Esophagus (tissue), 2 donors: ENCODE measurements around the gene GAL3ST3. TPM values are rescaled to one million over a fixed set of nuclear protein-coding genes. Genes with fewer than 3 reads are reported as not detected.
"Not testable (repeated sequence)": the region's sequence is repeated elsewhere in the genome, so short reads cannot be mapped to it uniquely, and the experiment has no call there.

ENCODE experiments used
- H3K27ac ChIP-seq, 2 donors: one replicate each; pipeline ENCODE4 v1.5.1; 2013; ENCODE audit warnings: low read depth in 2 of 2, mild to moderate bottlenecking in 2 of 2, inconsistent platforms in 1 of 2, low read length in 1 of 2, moderate library complexity in 1 of 2
- H3K27me3 ChIP-seq, 2 donors: one replicate each; pipeline ENCODE4 v1.6.1; 2013; ENCODE audit warnings: low read length in 2 of 2, control low read depth in 1 of 2, mild to moderate bottlenecking in 1 of 2; ENCODE audit not compliant: insufficient read depth in 2 of 2, control insufficient read depth in 1 of 2
- H3K36me3 ChIP-seq, 2 donors: one replicate each; pipeline ENCODE4 v1.6.1; 2013; ENCODE audit warnings: low read length in 1 of 2; ENCODE audit not compliant: control insufficient read depth in 2 of 2, insufficient read depth in 2 of 2
- H3K4me1 ChIP-seq, 2 donors: one replicate each; pipeline ENCODE4 v1.6.1; 2013; ENCODE audit warnings: low read length in 1 of 2; ENCODE audit not compliant: control insufficient read depth in 2 of 2, insufficient read depth in 2 of 2
- H3K4me3 ChIP-seq, 2 donors: one replicate each; pipeline ENCODE4 v1.5.1; 2013; ENCODE audit warnings: low read length in 2 of 2, mild to moderate bottlenecking in 2 of 2, low read depth in 1 of 2, moderate library complexity in 1 of 2
- H3K9me3 ChIP-seq, 2 donors: one replicate each; pipeline ENCODE4 v1.6.1; 2013; ENCODE audit warnings: mild to moderate bottlenecking in 2 of 2, low read depth in 1 of 2, low read length in 1 of 2, moderate library complexity in 1 of 2; ENCODE audit not compliant: control insufficient read depth in 2 of 2, insufficient read depth in 1 of 2
- WGBS, 2 donors: extraction: QIAGEN DNeasy Blood & Tissue Kit; methylation state at CpG; one replicate each; pipeline ENCODE4 v1.1.7; 2013; 5-methylcytosine and 5-hydroxymethylcytosine counted together
- polyA plus RNA-seq, 2 donors: library from polyadenylated mRNA; stranded (reverse); fragments of 200-250 nt; gene quantifications; one replicate each; pipeline ENCODE4 v1.2.3, GENCODE V29; 2013
- donor health status: healthy with polysubstance abuse.
- donor health status: Bipolar disorder and iron deficiency.

GAL3ST3 gene
- under 1 TPM in 1 of 2 donors, not detected in 1; 0.01 TPM for polyA plus RNA-seq

GRCh38 chr11:66048547-66049323, at the start of gene GAL3ST3:
Gene GAL3ST3 (minus strand): TSS chr11:66049161. CDS start chr11:66045415, 3,746 bp downstream.
- Histone ChIP-seq H3K27me3 (no peaks in the 10 kb centered on the region), H3K27ac (no peak within 1 kb of the TSS), H3K9me3 (no peaks in the 10 kb centered on the region), H3K4me1 (peaks cover 4 to 9% of the 10 kb centered on the region in 2 donors), H3K36me3 (no peaks in the 10 kb centered on the region), H3K4me3 (no peak within 1 kb of the TSS)
- WGBS, 2 donors: 15 to 17% methylated on average over 31 to 39 of the region's 39 CpGs

GRCh38 chr11:66092125-66092524, 43.2 kb upstream of the GAL3ST3 start:
- H3K4me1 ChIP-seq, H3K9me3 ChIP-seq, H3K36me3 ChIP-seq, H3K4me3 ChIP-seq, H3K27ac ChIP-seq, H3K27me3 ChIP-seq: not testable (repeated sequence)
- 96 to 100% methylated on average over 2 of the region's 2 CpGs for whole genome bisulfite sequencing, 2 donors

GRCh38 chr11:66090288-66090687, 41.3 kb upstream of the GAL3ST3 start:
- Histone ChIP-seq H3K36me3 (no peaks in the 10 kb centered on the region), H3K9me3 (no peaks in the 10 kb centered on the region), H3K27ac (no peak overlapping the region), H3K27me3 (no peaks in the 10 kb centered on the region), H3K4me3 (no peak overlapping the region), H3K4me1 (no peaks in the 10 kb centered on the region)
- 90 to 91% methylated on average over 4 of the region's 4 CpGs for WGBS, 2 donors

GRCh38 chr11:66089067-66089466, 40.1 kb upstream of the GAL3ST3 start:
- H3K36me3 ChIP-seq: no peaks in the 10 kb centered on the region
- H3K9me3 ChIP-seq: no peaks in the 10 kb centered on the region
- H3K27me3 ChIP-seq: no peaks in the 10 kb centered on the region

GRCh38 chr11:66087148-66087908, 38.4 kb upstream of the GAL3ST3 start:
- H3K9me3 ChIP-seq: no peaks in the 10 kb centered on the region
- WGBS, 2 donors: 94% methylated on average over 9 of the region's 9 CpGs
- no peaks in the 10 kb centered on the region for H3K4me1 ChIP-seq
- no peak overlapping the region for H3K4me3 ChIP-seq
- no peaks in the 10 kb centered on the region for H3K27me3 ChIP-seq
- H3K27ac ChIP-seq: no peak overlapping the region
- H3K36me3 ChIP-seq: no peaks in the 10 kb centered on the region

More at GRCh38 chr11:66089067-66089466, 40.1 kb upstream of the GAL3ST3 start:
- Histone ChIP-seq H3K27ac (no peak overlapping the region), H3K4me1 (no peaks in the 10 kb centered on the region), H3K4me3 (no peak overlapping the region)
- WGBS, 2 donors: 77 to 82% methylated on average over 3 of the region's 3 CpGs

- Histone ChIP-seq H3K27me3 (no peaks in the 10 kb centered on the region), H3K36me3 (no peaks in the 10 kb centered on the region), H3K4me1 (peaks cover 0 to 2% of the 10 kb centered on the region in 2 donors), H3K27ac (no peak overlapping the region), H3K9me3 (no peaks in the 10 kb centered on the region), H3K4me3 (no peak overlapping the region)
- 81 to 86% methylated on average over 3 of the region's 3 CpGs for WGBS, 2 donors
Measured at GRCh38 chr11:66084821-66085475, 36.0 kb upstream of the GAL3ST3 start.

- H3K27ac ChIP-seq: peak overlapping the region in 1 of 2 donors; percentile 51
- H3K27me3 ChIP-seq: no peaks in the 10 kb centered on the region
- 86 to 87% methylated on average over 3 of the region's 3 CpGs for WGBS, 2 donors
- no peak overlapping the region for H3K4me3 ChIP-seq
- no peaks in the 10 kb centered on the region for H3K9me3 ChIP-seq
- no peaks in the 10 kb centered on the region for H3K36me3 ChIP-seq
- H3K4me1 ChIP-seq: peaks cover 0 to 2% of the 10 kb centered on the region in 2 donors
Measured at GRCh38 chr11:66083767-66084166, 34.8 kb upstream of the GAL3ST3 start.

- Histone ChIP-seq H3K4me1 (peaks cover 0 to 2% of the 10 kb centered on the region in 2 donors), H3K27me3 (no peaks in the 10 kb centered on the region)
Measured at GRCh38 chr11:66082946-66083698, 34.2 kb upstream of the GAL3ST3 start.

GRCh38 chr11:66081505-66081904, 32.5 kb upstream of the GAL3ST3 start:
- Histone ChIP-seq H3K4me3 (no peak overlapping the region), H3K4me1 (peaks cover 0 to 5% of the 10 kb centered on the region in 2 donors)
- WGBS, 2 donors: 15 to 18% methylated on average over 5 of the region's 5 CpGs

More at GRCh38 chr11:66082946-66083698, 34.2 kb upstream of the GAL3ST3 start:
- Histone ChIP-seq H3K36me3 (no peaks in the 10 kb centered on the region), H3K9me3 (no peaks in the 10 kb centered on the region), H3K27ac (peak overlapping the region in 1 of 2 donors; percentile 38), H3K4me3 (no peak overlapping the region)
- 44% methylated on average over 4 of the region's 4 CpGs for WGBS, 2 donors

More at GRCh38 chr11:66081505-66081904, 32.5 kb upstream of the GAL3ST3 start:
- no peaks in the 10 kb centered on the region for H3K27me3 ChIP-seq
- H3K9me3 ChIP-seq: no peaks in the 10 kb centered on the region
- H3K36me3 ChIP-seq: peaks cover 0 to 3% of the 10 kb centered on the region in 2 donors
- peak overlapping the region; percentile 72 to 84 for H3K27ac ChIP-seq
